ENCODE results near the gene CFAP69.
"Not testable (repeated sequence)": the region's sequence is repeated elsewhere in the genome, so short reads cannot be mapped to it uniquely, and the experiment has no call there.

The CFAP69 gene

DNA sequence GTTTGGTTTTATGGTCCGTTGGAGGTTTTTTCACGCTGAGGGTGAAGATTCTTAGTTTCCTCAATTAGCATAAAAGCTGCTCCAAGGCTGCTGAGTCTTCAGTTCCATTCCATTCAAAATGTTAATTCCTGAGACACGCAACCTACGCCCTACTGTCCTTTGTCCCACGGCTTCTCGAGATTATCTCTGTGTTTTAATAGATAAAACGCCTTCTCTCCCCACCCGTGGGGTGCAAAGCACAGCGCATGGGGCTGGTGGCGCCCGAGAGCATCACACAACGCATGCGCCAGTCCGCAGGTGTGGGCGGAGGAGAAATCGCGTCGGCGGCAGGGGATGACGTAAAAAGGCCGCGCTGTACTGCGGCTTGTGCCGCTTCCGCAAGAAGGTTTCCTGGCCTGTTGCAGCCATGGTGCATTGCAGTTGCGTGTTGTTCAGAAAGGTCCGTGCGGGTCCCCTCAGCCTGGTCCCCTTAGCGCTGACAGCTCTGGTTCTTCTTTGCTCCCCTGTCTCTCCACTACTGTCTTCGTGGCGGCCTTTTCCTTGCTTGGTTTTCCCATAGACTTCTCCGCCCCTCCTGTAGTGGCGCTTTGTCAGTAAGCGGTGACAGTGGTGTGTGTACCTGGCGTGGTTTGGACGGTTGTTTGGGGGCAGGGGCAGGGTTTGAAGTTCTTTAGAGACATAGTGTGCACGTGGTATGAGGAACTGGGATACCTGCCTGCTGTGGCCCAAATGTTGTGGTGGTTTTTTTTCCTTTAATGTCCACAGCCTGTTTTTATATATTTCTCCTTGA lies 101.6 kb downstream of the CFAP69 start, which contains the start of gene GTPBP10:
TSS of gene GTPBP10 (plus strand) at position 381 of the 790 bp plus-strand sequence. CDS start at position 407, 26 bp downstream.
- peak; percentile 91 for DNase-seq (ENCODE audit: low read depth)

DNA sequence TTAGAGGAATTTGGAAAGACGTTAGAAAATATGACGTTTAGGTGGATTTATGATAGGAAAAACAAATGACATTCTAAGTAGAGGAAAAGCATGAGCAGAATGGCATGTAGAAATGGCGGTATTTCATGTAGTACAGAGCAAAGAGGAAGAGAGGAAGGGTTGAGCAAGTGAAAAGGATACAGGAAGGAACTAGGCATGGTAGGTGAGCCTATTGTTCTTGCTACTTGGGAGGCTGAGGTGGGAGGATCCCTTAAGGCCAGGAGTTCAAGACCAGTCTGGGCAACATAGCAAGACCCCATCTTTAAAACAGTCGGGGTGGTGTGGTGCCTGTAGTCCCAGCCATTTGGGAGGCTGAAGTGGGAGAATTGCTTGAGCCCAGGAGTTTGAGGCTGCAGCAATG lies 102.8 kb downstream of the CFAP69 start:
- no peak for DNase-seq (ENCODE audit: low read depth)

DNA sequence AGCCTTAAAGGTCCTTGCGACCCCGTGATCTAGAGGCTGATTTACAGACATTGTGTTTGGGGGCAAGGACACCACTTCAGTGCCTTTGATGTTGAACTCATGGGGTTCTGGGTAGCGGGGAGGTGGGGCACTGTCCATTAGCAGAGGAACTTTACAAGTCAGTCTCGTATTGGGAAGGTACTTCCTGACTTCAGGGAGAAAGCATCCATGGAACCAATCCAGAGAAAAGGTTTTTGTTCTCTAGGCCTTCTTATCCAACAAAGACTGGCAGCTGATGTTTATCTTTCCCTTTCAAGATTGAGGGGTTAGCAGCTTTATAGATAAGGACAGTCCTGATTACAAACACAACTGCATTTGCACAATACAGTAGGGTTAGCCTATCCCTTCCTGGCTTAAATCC lies 104.3 kb downstream of the CFAP69 start:
- no peak for DNase-seq (ENCODE audit: low read depth)

DNA sequence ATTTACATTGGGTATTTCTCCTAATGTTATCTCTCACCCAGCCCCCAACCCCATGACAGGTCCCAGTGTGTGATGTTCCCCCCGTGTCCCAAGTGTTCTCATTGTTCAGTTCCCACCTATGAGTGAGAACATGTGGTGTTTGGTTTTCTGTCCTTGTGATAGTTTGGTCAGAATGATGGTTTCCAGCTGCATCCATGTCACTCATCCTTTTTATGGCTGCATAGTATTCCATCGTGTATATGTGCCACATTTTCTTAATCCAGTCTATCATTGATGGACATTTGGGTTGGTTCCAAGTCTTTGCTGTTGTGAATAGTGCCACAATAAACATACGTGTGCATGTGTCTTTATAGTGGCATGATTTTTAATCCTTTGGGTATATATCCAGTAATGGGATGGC lies 105.1 kb downstream of the CFAP69 start:
- not testable (repeated sequence) for DNase-seq (ENCODE audit: low read depth)

DNA sequence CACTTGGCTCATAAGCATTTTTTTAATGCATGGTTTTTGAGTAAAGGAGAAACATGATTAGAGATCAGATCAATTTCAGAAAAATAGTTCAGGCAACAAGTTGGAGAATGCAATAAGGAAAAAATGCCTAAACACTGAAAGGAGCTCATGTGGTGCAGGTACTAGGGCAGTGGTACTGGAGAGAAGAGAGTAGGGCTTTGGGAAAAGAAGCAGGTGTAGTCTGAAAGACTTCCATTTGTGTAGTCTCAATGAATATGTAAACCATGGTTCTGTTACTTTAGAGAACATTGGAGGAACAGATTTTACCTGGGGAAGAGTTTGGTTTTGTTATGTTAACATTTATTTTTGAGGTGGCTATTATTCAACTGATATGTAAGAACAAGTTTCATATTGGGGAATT lies 107.0 kb downstream of the CFAP69 start:
- DNase-seq (ENCODE audit: low read depth): no peak

Measured in stimulated activated CD8-positive, alpha-beta memory T cell treated with anti-CD3 and anti-CD28 coated beads, Interleukin-12 subunit alpha, Interleukin-12 subunit beta, amount 100 ng/mL, for 4 hours (primary cell).